Measurements from ENCODE around the gene AMDHD1.
A peak's percentile ranks its signal among the peaks of the same experiment; 100 is the strongest.

The AMDHD1 gene

GRCh38 chr12:95919110-95919509 lies 24.0 kb upstream of the AMDHD1 start:
- H3K4me3 ChIP-seq (ENCODE audit: low read depth, low read length): no peak overlapping the region
- H3K4me1 ChIP-seq: no peaks in the 10 kb centered on the region
- no peaks in the 10 kb centered on the region for H3K9me3 ChIP-seq
- peaks cover 9% of the 10 kb centered on the region; the same call in 1 of the 2 replicates for H3K27me3 ChIP-seq
- no peak for DNase-seq
- no peak for TF ChIP-seq CTCF (IDR thresholded peaks at IDR 0.05; ENCODE audit: low read depth, low read length)
- H3K36me3 ChIP-seq: no peaks in the 10 kb centered on the region

DNA sequence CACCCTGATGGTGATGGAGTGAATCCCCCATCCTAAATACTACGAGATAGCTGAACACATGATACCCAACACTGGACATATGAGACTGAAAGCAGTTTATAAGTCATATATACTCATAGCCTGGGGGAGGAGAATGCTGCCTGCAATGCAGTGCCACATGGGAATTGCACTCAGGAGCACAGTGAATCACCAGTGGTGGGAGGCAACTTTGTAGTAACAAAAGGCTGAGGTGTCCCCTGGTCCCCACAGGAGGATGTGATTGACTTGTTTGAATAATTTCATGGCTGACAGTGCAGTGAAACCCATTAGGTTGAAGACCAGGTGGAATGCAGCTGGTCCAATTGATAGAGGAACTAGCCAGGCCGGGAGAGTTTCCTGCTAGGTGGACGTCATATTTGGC lies 20.9 kb upstream of the AMDHD1 start:
- TF ChIP-seq CTCF (IDR thresholded peaks at IDR 0.05; ENCODE audit: low read depth, low read length): no peak
- H3K27me3 ChIP-seq: no peaks in the 10 kb centered on the region
- H3K4me1 ChIP-seq: no peaks in the 10 kb centered on the region
- no peaks in the 10 kb centered on the region for H3K36me3 ChIP-seq
- H3K4me3 ChIP-seq (ENCODE audit: low read depth, low read length): no peak overlapping the region
- H3K9me3 ChIP-seq: no peaks in the 10 kb centered on the region
- DNase-seq: no peak

- Histone ChIP-seq H3K4me3 (ENCODE audit: low read depth, low read length) (no peak overlapping the region), H3K4me1 (no peaks in the 10 kb centered on the region), H3K9me3 (no peaks in the 10 kb centered on the region), H3K36me3 (no peaks in the 10 kb centered on the region), H3K27me3 (peaks cover 4% of the 10 kb centered on the region)
- TF ChIP-seq CTCF (IDR thresholded peaks at IDR 0.05; ENCODE audit: low read depth, low read length): no peak
- DNase-seq: no peak
Observed at GRCh38 chr12:95940514-95940913, 2.6 kb upstream of the AMDHD1 start.

- Histone ChIP-seq H3K27me3 (peaks cover 4% of the 10 kb centered on the region), H3K4me3 (ENCODE audit: low read depth, low read length) (peak overlapping the region; percentile 93), H3K4me1 (no peaks in the 10 kb centered on the region), H3K36me3 (no peaks in the 10 kb centered on the region), H3K9me3 (no peaks in the 10 kb centered on the region)
- no peak for DNase-seq
- TF ChIP-seq CTCF (IDR thresholded peaks at IDR 0.05; ENCODE audit: low read depth, low read length): no peak
Observed at GRCh38 chr12:95942101-95942523, 1.0 kb upstream of the AMDHD1 start.

DNA sequence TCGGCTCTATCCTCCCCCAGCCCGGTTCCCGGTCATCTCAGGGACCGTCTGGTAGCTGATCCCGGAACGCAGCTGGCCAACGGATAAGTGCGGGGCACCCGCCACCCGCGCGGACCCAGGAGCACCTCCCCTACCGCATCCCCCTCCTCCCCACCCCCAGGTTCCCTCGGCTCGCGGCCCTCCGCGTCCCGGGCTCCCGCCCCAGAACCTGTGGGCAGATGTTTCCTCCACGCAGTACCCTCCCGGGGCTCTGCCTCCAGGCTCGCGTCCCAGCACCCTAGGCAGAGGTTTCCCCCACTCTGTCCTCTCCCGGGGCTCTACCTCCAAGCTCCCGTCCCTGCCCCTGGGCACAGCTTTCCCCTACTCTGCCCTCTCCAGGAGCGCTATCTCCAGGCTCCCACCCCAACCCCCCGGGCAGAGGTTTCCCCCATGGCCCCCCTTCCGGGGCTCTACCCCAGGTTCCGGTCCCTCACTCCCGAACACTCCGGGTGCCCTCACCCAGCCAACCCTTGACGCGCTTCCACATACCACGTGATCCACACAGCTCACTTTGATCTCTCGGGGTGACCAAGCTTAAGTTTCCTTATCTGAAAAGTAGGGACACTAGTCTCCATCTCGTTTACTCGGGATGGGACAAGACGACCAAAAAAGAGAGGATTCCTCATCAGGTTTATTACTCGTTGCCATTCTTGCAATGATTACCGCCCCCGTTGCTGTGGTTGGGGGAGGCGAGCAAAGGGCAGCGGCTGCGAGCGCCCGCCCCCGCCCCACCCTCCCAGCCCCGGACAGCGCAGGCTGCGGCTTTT lies 404 bp upstream of the AMDHD1 start, which contains the start of gene CCDC38:
CCDC38 (minus strand) TSS at position 91 of the 806 bp plus-strand sequence. CDS start 6,105 bp downstream, outside the sequence.
- peak within 1 kb of the TSS; percentile 93 for H3K4me3 ChIP-seq (ENCODE audit: low read depth, low read length)
- H3K4me1 ChIP-seq: no peaks in the 10 kb centered on the region
- no peaks in the 10 kb centered on the region for H3K36me3 ChIP-seq
- peak; percentile 86 for DNase-seq
- peaks cover 4% of the 10 kb centered on the region for H3K27me3 ChIP-seq
- no peaks in the 10 kb centered on the region for H3K9me3 ChIP-seq
- no peak for TF ChIP-seq CTCF (IDR thresholded peaks at IDR 0.05; ENCODE audit: low read depth, low read length)

DNA sequence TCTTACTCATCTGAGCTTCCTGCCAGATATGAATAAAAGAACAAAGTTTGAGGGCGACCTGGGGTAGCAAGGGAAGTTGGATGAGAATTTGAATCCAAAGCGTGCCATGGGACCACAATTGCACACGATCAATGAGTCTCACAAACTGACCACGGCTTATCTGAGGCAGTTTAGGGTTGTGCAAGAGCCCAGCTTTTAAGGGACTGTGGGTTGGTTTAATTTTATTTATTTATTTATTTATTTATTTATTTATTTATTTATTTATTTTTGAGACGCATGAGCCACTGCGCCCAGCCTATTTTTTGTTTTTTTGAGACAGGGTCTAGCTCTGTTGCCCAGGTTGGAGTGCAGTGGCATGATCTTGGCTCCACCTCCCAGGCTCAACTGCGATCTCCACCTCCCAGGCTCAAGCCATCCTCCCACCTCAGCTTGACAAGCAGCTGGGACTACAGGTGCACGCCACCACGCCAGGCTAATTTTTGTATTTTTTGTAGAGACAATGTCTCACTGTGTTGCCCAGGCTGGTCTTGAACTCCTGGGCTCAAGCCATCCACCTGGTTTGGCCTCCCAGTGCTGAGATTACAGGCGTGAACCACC lies 1.1 kb downstream of the AMDHD1 start:
- H3K4me3 ChIP-seq (ENCODE audit: low read depth, low read length): no peak overlapping the region
- H3K27me3 ChIP-seq: peaks cover 4% of the 10 kb centered on the region
- H3K9me3 ChIP-seq: no peaks in the 10 kb centered on the region
- TF ChIP-seq CTCF (IDR thresholded peaks at IDR 0.05; ENCODE audit: low read depth, low read length): no peak
- no peaks in the 10 kb centered on the region for H3K4me1 ChIP-seq
- DNase-seq: no peak
- no peaks in the 10 kb centered on the region for H3K36me3 ChIP-seq

All from BE2C (cell line).